Liver (tissue), 9 donors: ENCODE data around the gene ELL. TPM values are rescaled to one million over a fixed set of nuclear protein-coding genes. Genes with fewer than 3 reads are reported as not detected.

Source experiments
- DNase-seq: peaks from one replicate; pipeline ENCODE4 v3.0.0-alpha.2; 2017; ENCODE audit warnings: low spot score
- H3K27ac ChIP-seq, 2 donors: one replicate each; pipeline ENCODE4 v1.7.0; 2013; ENCODE audit warnings: inconsistent platforms in 2 of 2, low read length in 2 of 2, control low read depth in 1 of 2, low read depth in 1 of 2, mild to moderate bottlenecking in 1 of 2
- H3K27me3 ChIP-seq, 4 donors: one replicate each; pipeline versions ENCODE4 v1.6.1 to v1.7.0; 2013; ENCODE audit warnings: low read length in 3 of 4, inconsistent platforms in 1 of 4, mild to moderate bottlenecking in 1 of 4, moderate library complexity in 1 of 4; ENCODE audit not compliant: control insufficient read depth in 4 of 4, insufficient read depth in 4 of 4
- H3K36me3 ChIP-seq, 4 donors: one replicate each; pipeline versions ENCODE4 v1.6.1 to v1.7.0; 2013; ENCODE audit warnings: low read length in 3 of 4, mild to moderate bottlenecking in 3 of 4, low read depth in 1 of 4, moderate library complexity in 1 of 4; ENCODE audit not compliant: control insufficient read depth in 4 of 4, insufficient read depth in 3 of 4
- H3K4me1 ChIP-seq, 4 donors: one replicate each; pipeline versions ENCODE4 v1.6.1 to v1.7.0; 2013; ENCODE audit warnings: low read length in 3 of 4, mild to moderate bottlenecking in 3 of 4, moderate library complexity in 1 of 4; ENCODE audit not compliant: control insufficient read depth in 4 of 4, insufficient read depth in 4 of 4
- H3K4me3 ChIP-seq, 3 donors: one replicate each; pipeline versions ENCODE4 v1.6.1 to v1.7.0; 2013; ENCODE audit warnings: low read length in 3 of 3, control low read depth in 1 of 3, low read depth in 1 of 3, mild to moderate bottlenecking in 1 of 3
- H3K9ac ChIP-seq, 2 donors: one replicate each; pipeline ENCODE4 v1.7.0; 2013; ENCODE audit warnings: low read length in 2 of 2, mild to moderate bottlenecking in 2 of 2, moderate library complexity in 2 of 2, control low read depth in 1 of 2, low read depth in 1 of 2
- H3K9me3 ChIP-seq, 4 donors: one replicate each; pipeline versions ENCODE4 v1.6.1 to v1.7.0; 2013; ENCODE audit warnings: low read length in 3 of 4; ENCODE audit not compliant: control insufficient read depth in 4 of 4
- EGR1 ChIP-seq, 2 donors: IDR thresholded peaks; 2 replicates each; pipeline ENCODE4 v1.6.1; 2016 to 2018; ENCODE audit warnings: antibody characterized with exemption in 2 of 2, low read depth in 2 of 2
- FOXA1 ChIP-seq: IDR thresholded peaks from 2 replicates; pipeline ENCODE4 v1.6.1; 2016; ENCODE audit warnings: antibody characterized with exemption
- GABPA ChIP-seq, 2 donors: IDR thresholded peaks in 1 of 2; conservative IDR thresholded peaks in 1 of 2; 2 replicates each; pipeline ENCODE4 v1.6.1; 2016; ENCODE audit warnings: antibody characterized with exemption in 2 of 2, mild to moderate bottlenecking in 1 of 2, moderate library complexity in 1 of 2
- HNF4A ChIP-seq, 2 donors: conservative IDR thresholded peaks; 2 replicates each; pipeline ENCODE4 v1.6.1; 2016; ENCODE audit warnings: antibody characterized with exemption in 2 of 2, mild to moderate bottlenecking in 2 of 2
- HNF4G ChIP-seq: IDR thresholded peaks from 2 replicates; pipeline ENCODE4 v1.6.1; 2016; ENCODE audit warnings: antibody characterized with exemption
- JUND ChIP-seq, 2 donors: IDR thresholded peaks; 2 replicates each; pipeline ENCODE4 v1.6.1; 2016; ENCODE audit warnings: antibody characterized with exemption in 2 of 2
- MAX ChIP-seq: IDR thresholded peaks from 2 replicates; pipeline ENCODE4 v1.6.1; 2016; ENCODE audit warnings: antibody characterized with exemption
- NR2F2 ChIP-seq: IDR thresholded peaks from 2 replicates; pipeline ENCODE4 v1.6.1; 2016; ENCODE audit warnings: antibody characterized with exemption
- RAD21 ChIP-seq, 2 donors: IDR thresholded peaks; 2 replicates each; pipeline ENCODE4 v1.6.1; 2016; ENCODE audit warnings: antibody characterized with exemption in 2 of 2, mild to moderate bottlenecking in 2 of 2
- RXRA ChIP-seq, 2 donors: IDR thresholded peaks; 2 replicates each; pipeline ENCODE4 v1.6.1; 2017 to 2018; ENCODE audit warnings: antibody characterized with exemption in 2 of 2, mild to moderate bottlenecking in 1 of 2
- YY1 ChIP-seq: IDR thresholded peaks from 2 replicates; pipeline ENCODE4 v1.6.1; 2016; ENCODE audit warnings: antibody characterized with exemption, mild to moderate bottlenecking
- WGBS: extraction: QIAGEN DNeasy Blood & Tissue Kit; methylation state at CpG from one replicate; pipeline ENCODE4 v1.1.7; 2013; 5-methylcytosine and 5-hydroxymethylcytosine counted together
- polyA plus RNA-seq, 2 donors: library from polyadenylated mRNA; stranded (reverse) in 1 of 2; unstranded in 1 of 2; fragments of 200-250 nt in 1 of 2; fragments of >200 nt in 1 of 2; fragmentation: Nextera tagmentation in 1 of 2; extraction: Ambion mirVana in 1 of 2; gene quantifications; one replicate each; pipeline versions ENCODE4 v1.2.1 to v1.2.3, GENCODE V29; 2013 to 2015
- total RNA-seq, 2 donors: library from RNA; depleted of rRNA; stranded (reverse); fragments of >200 nt; gene quantifications; one replicate each; pipeline ENCODE4 v1.2.3, GENCODE V29; 2014
- TF ChIP-seq, protein P1 (sequence below): IDR thresholded peaks from 2 replicates; pipeline ENCODE4 v1.6.1; 2016; ENCODE audit warnings: antibody characterized with exemption
- TF ChIP-seq, protein P2 (sequence below): IDR thresholded peaks from 2 replicates; pipeline ENCODE4 v1.6.1; 2016; ENCODE audit warnings: antibody characterized with exemption, mild to moderate bottlenecking
- TF ChIP-seq, protein P3 (sequence below): fragments of 150-350 bp; IDR thresholded peaks from 2 replicates; pipeline ENCODE4 v1.5.1; 2017; ENCODE audit warnings: improper control_type of control experiment, low read depth, low read length; ENCODE audit not compliant: missing input control
- donor health status: healthy.
- donor health status: healthy.
- donor health status: healthy.
- donor health status: healthy.
- donor health status: healthy.

Gene ELL
- total and polyA plus RNA-seq, 4 donors = 4.5 to 10.5 (median 6.6) TPM

GRCh38 chr19:18450931-18451836 lies 70.7 kb downstream of the ELL start:
- Histone ChIP-seq H3K27ac (no peak overlapping the region), H3K27me3 (no peaks in the 10 kb centered on the region), H3K9ac (no peak overlapping the region), H3K4me1 (peaks cover 0 to 17% (median 12%) of the 10 kb centered on the region in 4 donors), H3K4me3 (no peak overlapping the region), H3K9me3 (no peaks in the 10 kb centered on the region), H3K36me3 (peaks cover 11 to 37% (median 20%) of the 10 kb centered on the region in 4 donors)
- TF ChIP-seq HNF4A (conservative IDR thresholded peaks at IDR 0.05) (no peak), RXRA (IDR thresholded peaks at IDR 0.05) (peak in 1 of 2 donors; percentile 13), FOXA1 (no peak), JUND (IDR thresholded peaks at IDR 0.05) (no peak), GABPA (IDR thresholded peaks at IDR 0.05 in 1 of 2, conservative IDR thresholded peaks at IDR 0.05 in 1 of 2) (no peak), HNF4G (no peak), EGR1 (IDR thresholded peaks at IDR 0.05; ENCODE audit: low read depth in 2 of 2) (no peak), YY1 (no peak), RAD21 (IDR thresholded peaks at IDR 0.05) (peak; percentile 88 to 93)
- TF ChIP-seq, protein P1, sequence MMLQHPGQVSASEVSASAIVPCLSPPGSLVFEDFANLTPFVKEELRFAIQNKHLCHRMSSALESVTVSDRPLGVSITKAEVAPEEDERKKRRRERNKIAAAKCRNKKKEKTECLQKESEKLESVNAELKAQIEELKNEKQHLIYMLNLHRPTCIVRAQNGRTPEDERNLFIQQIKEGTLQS = no peak
- TF ChIP-seq, protein P2, sequence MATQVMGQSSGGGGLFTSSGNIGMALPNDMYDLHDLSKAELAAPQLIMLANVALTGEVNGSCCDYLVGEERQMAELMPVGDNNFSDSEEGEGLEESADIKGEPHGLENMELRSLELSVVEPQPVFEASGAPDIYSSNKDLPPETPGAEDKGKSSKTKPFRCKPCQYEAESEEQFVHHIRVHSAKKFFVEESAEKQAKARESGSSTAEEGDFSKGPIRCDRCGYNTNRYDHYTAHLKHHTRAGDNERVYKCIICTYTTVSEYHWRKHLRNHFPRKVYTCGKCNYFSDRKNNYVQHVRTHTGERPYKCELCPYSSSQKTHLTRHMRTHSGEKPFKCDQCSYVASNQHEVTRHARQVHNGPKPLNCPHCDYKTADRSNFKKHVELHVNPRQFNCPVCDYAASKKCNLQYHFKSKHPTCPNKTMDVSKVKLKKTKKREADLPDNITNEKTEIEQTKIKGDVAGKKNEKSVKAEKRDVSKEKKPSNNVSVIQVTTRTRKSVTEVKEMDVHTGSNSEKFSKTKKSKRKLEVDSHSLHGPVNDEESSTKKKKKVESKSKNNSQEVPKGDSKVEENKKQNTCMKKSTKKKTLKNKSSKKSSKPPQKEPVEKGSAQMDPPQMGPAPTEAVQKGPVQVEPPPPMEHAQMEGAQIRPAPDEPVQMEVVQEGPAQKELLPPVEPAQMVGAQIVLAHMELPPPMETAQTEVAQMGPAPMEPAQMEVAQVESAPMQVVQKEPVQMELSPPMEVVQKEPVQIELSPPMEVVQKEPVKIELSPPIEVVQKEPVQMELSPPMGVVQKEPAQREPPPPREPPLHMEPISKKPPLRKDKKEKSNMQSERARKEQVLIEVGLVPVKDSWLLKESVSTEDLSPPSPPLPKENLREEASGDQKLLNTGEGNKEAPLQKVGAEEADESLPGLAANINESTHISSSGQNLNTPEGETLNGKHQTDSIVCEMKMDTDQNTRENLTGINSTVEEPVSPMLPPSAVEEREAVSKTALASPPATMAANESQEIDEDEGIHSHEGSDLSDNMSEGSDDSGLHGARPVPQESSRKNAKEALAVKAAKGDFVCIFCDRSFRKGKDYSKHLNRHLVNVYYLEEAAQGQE = no peak
- TF ChIP-seq, protein P3, sequence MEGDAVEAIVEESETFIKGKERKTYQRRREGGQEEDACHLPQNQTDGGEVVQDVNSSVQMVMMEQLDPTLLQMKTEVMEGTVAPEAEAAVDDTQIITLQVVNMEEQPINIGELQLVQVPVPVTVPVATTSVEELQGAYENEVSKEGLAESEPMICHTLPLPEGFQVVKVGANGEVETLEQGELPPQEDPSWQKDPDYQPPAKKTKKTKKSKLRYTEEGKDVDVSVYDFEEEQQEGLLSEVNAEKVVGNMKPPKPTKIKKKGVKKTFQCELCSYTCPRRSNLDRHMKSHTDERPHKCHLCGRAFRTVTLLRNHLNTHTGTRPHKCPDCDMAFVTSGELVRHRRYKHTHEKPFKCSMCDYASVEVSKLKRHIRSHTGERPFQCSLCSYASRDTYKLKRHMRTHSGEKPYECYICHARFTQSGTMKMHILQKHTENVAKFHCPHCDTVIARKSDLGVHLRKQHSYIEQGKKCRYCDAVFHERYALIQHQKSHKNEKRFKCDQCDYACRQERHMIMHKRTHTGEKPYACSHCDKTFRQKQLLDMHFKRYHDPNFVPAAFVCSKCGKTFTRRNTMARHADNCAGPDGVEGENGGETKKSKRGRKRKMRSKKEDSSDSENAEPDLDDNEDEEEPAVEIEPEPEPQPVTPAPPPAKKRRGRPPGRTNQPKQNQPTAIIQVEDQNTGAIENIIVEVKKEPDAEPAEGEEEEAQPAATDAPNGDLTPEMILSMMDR = peak; percentile 95
- 53% methylated on average over 26 of the region's 26 CpGs for WGBS
- DNase-seq = peak; percentile 97

DNA sequence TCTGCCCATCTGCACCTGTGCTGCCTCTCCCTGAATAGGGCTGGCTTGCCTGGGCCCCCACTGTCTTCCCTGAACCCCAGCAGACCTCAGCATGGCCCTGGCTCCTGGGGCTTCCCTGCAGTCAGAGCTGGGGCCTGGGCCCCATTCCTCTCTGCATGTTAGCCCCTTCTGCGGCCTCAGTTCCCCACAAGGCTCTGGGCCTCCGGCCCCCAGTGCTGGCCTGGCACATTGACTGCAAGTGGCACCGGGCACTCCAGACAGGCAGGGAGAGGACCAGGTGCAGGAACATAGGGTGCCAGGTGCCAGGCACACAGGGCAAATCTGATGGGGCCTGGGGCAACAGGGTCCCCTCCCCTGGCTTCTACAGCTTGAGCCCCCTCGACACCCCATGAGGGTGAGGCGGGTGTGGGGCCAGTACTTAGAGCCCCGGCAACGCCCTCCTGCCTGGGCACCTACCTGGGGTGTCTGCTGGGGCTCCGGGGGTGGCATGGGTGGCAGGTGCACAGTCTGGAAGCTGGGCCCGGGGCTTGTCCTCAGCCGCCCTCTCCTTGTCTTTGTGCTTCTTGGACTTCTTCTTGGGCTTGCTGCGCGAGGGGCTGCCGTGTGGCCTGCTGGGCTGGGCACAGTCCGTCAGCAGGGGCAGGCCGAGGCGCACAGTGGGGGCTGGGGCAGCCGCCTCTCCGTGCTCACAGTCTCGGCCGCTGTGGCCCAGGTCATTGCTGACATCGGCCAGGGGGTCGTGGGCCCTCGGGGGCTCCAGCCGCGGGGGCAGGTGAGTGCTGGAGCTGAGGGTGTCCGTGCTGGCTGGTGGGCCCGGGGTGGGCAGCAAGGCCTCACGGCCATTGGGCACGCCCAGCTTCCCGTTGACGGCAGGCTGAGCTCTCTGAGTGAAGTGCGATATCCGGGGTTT lies 71.6 kb downstream of the ELL start:
- DNase-seq = no peak
- Histone ChIP-seq H3K27ac (no peak overlapping the region), H3K9me3 (no peaks in the 10 kb centered on the region), H3K27me3 (no peaks in the 10 kb centered on the region), H3K9ac (no peak overlapping the region), H3K4me3 (no peak overlapping the region), H3K36me3 (peaks cover 12 to 39% (median 26%) of the 10 kb centered on the region in 4 donors), H3K4me1 (peaks cover 0 to 17% (median 12%) of the 10 kb centered on the region in 4 donors)
- TF ChIP-seq RXRA (IDR thresholded peaks at IDR 0.05) (no peak), MAX (no peak), HNF4A (conservative IDR thresholded peaks at IDR 0.05) (no peak), YY1 (no peak), JUND (IDR thresholded peaks at IDR 0.05) (no peak), EGR1 (IDR thresholded peaks at IDR 0.05; ENCODE audit: low read depth in 2 of 2) (no peak), NR2F2 (no peak)
- TF ChIP-seq, protein P2 = no peak
- TF ChIP-seq, protein P3 = no peak
- 80% methylated on average over 33 of the region's 33 CpGs for WGBS
